GM21619 (cell line): ENCODE measurements around the gene OR4K14.
"Not testable (repeated sequence)": the region's sequence is repeated elsewhere in the genome, so short reads cannot be mapped to it uniquely, and the experiment has no call there.

Source experiments
- ATAC-seq: cut with Tn5 transposase; IDR thresholded peaks from one replicate; pipeline ENCODE4 v1.9.1; 2021; ENCODE audit not compliant: unreplicated experiment

OR4K14 gene, protein sequence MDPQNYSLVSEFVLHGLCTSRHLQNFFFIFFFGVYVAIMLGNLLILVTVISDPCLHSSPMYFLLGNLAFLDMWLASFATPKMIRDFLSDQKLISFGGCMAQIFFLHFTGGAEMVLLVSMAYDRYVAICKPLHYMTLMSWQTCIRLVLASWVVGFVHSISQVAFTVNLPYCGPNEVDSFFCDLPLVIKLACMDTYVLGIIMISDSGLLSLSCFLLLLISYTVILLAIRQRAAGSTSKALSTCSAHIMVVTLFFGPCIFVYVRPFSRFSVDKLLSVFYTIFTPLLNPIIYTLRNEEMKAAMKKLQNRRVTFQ

DNA sequence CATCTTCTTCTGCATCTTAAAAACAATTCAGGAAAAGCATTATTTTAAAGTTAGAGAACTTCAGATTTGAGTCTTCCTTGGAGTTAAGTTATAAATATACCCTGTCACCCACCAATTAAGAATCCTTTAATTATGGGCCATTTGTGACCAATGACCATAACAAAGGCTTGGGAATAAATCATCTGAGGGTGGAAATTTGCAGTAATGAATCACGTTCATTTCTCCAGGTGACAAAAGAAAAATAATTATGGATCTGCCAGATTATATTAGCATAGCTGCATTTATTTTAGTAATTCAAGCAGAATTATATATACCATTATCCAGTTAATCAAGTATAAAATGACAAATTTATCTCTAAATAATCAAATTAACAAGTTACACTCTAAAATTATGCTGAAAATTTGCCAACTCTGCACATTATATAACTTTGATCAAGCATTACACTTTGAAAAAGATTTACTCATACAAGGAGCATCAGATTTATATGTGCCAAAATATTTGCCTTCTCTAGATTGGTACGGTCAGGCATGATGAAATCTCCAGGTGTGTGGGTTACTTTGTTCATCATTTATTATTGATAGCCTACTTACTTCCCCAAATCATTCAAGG is at the start of gene OR4K14:
OR4K14 (minus strand) TSS at position 51 of the 609 bp plus-strand sequence. CDS start 4,114 bp downstream, outside the sequence.
- no peak for ATAC-seq

DNA sequence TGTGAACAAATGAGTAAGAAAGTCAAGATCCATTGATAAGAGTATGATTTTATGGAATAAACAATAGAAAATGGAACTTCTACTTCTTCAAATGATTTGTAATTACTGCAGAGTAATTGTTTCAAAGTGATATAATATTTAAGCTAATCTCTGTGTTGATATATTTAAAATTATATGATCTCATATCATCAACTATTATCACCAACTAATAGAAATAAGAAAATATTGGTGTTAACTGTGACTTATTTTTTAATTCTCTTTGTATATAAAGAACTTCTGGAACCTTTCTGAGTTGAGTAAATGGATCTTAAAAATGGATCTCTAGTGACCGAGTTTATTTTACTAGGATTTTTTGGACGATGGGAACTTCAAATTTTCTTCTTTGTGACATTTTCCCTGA is 40.6 kb upstream of the OR4K14 start, which contains the start of gene OR4L1:
OR4L1 (plus strand) TSS at position 301 of the 400 bp plus-strand sequence; CDS start at position 301, 0 bp downstream.
- ATAC-seq: no peak

DNA sequence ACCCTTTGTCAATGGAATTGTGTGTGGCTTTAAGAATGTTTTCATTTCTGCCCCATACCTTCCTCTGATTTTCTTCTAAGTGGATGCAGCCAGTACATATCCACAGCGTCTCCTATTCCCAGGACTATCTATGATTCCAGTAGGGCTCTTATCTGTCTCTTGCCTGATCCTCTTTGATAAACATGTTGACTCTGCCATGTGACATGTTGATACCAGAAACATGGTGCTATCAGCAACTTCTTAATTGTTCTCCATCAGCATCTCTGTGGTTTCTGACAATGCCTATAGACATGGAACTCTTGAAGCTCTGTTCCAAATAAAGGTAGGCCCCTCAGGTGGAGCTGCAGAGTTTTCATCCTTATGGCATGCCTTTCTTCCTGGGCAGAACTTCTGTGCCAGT is 29.1 kb upstream of the OR4K14 start:
- ATAC-seq: no peak

DNA sequence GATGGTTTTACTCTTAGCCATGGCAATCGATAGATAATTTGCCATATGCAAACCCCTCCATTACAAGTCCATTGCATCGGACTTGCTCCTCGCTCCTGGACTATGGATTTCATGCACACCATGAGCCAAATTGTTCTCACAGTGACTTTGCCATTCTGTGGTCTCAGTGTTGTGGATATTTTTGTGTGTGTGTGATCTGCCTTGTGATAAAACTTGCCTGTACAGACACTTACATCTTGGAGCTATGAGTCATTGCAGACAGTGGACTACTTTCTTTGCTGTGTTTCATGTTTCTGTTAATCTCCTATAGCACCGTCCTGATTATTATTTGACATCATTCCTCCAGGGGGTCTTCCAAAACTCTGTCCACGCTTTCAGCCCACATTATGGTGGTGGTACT is 25.1 kb upstream of the OR4K14 start:
- no peak for ATAC-seq

DNA sequence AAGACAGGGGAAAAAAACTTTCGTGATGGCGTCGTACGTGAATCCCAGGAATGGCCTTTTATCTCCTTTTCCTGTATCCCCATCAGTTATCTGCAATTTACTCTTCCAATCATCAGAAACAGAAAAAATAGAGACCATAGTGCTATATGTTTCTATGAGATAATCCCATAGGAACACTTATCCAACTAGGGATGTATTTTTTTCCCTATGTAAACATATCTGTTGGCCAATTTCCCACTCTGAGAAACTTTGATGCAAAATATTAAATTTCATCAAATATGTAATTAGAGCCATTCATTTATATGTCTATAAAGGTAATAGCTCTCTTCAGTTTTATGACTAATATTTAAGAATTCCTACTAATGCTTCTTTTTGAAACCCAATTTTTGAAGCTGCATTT is 16.8 kb upstream of the OR4K14 start, which contains the start of gene OR4K13:
OR4K13 (minus strand) TSS at position 101 of the 400 bp plus-strand sequence. CDS start 1,280 bp downstream, outside the sequence.
- no peak for ATAC-seq

DNA sequence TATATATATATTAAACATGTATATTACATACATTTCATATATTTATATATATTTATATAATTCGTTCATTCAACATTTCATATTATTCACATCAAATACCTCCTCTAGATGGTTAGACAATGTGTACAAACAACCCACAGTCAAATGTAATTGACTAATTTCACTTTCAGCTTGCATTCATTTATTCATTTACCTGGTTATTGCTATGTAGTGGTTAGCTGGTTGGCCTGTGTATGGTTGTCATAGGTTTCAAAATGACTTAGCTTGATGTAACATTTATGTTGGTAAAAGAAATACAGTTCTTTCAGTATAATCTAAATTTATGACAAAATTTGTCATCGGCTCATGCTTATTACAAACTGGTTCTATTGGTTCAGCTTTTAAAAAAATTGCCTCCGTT is 16.3 kb upstream of the OR4K14 start:
- ATAC-seq: no peak

DNA sequence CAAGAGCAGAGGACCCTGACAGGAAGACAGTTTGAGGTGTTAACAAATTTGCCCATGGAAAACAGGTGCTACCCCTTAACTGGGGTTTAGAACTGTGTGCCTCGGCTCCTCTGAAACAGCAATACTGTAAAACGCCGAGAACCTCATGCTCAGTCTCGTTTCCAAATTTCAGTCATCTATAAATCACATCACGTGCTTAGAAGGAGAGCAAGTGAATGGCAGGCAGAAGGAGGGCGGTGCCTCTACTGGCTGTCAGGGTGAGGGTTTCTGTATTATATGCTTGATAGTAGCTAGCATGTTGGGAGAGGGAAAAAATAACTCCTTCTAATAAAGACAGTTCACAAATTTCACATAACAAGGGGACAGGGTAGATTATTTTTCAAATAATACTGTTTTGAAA is 12.0 kb upstream of the OR4K14 start:
- no peak for ATAC-seq

DNA sequence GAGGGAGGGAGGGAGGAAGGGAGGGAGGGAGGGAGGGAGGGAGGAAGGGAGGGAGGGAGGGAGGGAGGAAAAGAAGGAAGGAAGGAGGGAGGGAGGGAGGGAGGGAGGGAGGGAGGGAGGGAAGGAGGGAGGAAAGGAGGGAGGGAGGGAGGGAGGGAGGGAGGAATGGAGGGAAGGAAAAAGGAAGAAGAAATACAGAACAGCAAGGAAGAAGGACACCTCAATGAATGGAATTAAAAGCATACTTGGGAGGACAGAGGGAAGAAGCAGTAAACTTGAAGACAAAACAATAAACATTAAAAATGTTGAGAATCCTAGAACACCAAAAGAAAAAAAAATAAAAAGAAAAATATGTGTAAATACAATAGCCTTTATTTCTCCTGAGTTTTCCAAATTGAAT is 11.0 kb downstream of the OR4K14 start:
- no peak for ATAC-seq

DNA sequence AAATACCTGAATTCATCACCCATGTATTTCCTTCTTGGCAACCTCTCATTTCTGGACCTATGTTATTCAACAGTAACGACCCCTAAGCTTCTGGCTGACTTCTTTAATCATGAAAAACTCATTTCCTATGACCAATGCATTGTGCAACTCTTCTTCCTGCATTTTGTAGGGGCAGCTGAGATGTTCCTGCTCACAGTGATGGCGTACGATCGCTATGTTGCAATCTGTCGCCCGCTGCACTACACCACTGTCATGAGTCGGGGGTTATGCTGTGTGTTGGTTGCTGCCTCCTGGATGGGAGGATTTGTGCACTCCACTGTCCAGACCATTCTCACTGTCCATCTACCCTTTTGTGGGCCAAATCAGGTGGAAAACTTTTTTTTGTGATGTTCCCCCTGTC is 16.8 kb downstream of the OR4K14 start:
- ATAC-seq: no peak

DNA sequence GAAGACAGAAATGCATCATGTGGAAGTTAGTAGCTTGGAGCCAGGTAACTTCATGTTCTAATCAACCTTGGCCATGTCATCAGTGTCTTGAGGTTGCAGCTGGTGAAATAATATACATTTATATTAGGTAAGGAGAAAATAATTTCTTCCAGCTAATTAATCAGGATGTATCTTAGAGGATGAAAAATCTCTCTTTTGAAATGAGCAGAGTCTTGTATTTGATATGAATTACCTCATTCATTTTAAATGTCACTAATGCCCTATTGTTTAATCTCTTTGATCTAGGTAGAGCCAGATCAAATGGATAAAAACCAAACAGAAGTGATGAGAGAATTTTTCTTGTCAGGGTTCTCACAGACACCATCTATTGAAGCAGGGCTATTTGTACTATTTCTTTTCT is 17.2 kb downstream of the OR4K14 start, which contains the start of gene OR4Q2:
OR4Q2 (plus strand) TSS at position 301 of the 400 bp plus-strand sequence.
- ATAC-seq: no peak

DNA sequence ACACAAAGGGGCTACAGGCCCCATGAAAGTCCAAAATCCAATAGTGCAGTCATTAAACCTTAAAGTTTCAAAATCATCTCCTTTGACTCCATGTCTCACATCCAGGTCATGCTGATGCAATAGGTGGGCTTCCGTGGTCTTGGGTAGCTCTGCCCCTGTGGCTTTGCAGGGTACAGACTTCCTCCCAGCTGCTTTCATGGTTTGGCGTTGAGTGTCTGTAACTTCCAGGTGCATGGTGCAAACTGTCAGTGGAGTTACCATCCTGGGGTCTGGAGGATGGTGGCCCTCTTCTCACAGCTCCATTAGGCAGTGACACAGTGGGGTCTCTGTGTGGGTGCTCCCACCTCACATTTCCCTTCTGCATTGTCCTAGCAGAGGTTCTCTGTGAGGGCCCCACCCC is 25.7 kb downstream of the OR4K14 start:
- no peak for ATAC-seq

DNA sequence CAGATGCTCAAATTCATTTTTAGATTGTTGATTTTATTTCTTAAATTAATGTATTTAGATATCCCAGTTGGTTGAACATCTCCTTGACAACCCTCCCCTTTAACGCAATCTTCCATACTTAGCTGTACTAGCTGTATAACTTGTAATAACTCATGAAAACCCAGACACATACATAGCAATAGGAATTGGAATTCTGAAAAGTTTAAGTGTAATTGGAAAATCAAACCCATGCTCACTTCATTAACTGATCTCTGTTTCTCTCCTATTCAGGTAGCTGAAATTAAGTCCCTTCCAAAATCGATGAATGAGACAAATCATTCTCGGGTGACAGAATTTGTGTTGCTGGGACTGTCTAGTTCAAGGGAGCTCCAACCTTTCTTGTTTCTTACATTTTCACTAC is 43.8 kb downstream of the OR4K14 start, which contains the start of gene OR4K15:
OR4K15 (plus strand) TSS at position 301 of the 400 bp plus-strand sequence; CDS start at position 301, 0 bp downstream.
- ATAC-seq: no peak

DNA sequence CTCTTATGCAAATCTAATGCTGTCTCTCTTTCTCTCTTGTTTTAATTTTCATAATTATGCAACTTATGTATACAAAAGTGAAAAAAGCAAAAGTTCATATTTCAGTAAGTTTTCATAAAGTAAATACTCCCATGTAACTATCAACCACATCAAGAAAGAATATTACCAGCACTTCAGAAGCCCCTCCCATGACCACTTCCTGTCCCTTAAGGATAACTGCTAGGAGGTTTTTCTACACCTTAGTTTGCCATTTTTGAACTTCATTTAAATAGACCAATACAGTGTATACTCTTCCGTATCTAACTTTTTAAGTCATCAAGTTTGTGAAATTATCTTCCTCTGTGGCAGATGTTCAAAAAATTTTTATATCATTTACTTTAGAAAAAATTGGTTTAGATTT is 44.3 kb downstream of the OR4K14 start:
- no peak for ATAC-seq

DNA sequence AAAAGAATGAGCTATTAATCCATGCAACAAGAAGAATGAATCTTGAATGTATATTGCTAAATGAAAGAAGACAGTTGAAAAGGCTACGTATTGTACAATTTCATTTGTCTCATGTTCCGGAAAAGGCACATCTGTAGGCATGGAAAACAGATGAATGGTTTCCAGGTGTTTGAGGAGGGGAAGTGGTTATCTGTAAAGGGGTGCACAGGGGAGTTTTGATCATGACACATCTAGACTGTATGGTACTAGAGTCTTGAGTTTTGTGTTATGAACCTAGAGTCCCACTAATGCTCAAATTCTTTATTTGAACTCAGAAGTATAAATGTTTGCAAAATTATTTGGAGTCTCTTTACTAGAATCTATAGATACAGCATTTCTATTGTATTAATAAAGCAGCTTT is 49.4 kb downstream of the OR4K14 start:
- not testable (repeated sequence) for ATAC-seq
